Liver (tissue), 9 donors: ENCODE measurements around the gene TACC2. TPM values are rescaled to one million over a fixed set of nuclear protein-coding genes. Genes with fewer than 3 reads are reported as not detected.

Experiments
- DNase-seq: peaks from one replicate; pipeline ENCODE4 v3.0.0-alpha.2; 2017; ENCODE audit warnings: low spot score
- H3K27ac ChIP-seq, 2 donors: one replicate each; pipeline ENCODE4 v1.7.0; 2013; ENCODE audit warnings: inconsistent platforms in 2 of 2, low read length in 2 of 2, control low read depth in 1 of 2, low read depth in 1 of 2, mild to moderate bottlenecking in 1 of 2
- H3K27me3 ChIP-seq, 4 donors: one replicate each; pipeline versions ENCODE4 v1.6.1 to v1.7.0; 2013; ENCODE audit warnings: low read length in 3 of 4, inconsistent platforms in 1 of 4, mild to moderate bottlenecking in 1 of 4, moderate library complexity in 1 of 4; ENCODE audit not compliant: control insufficient read depth in 4 of 4, insufficient read depth in 4 of 4
- H3K36me3 ChIP-seq, 4 donors: one replicate each; pipeline versions ENCODE4 v1.6.1 to v1.7.0; 2013; ENCODE audit warnings: low read length in 3 of 4, mild to moderate bottlenecking in 3 of 4, low read depth in 1 of 4, moderate library complexity in 1 of 4; ENCODE audit not compliant: control insufficient read depth in 4 of 4, insufficient read depth in 3 of 4
- H3K4me1 ChIP-seq, 4 donors: one replicate each; pipeline versions ENCODE4 v1.6.1 to v1.7.0; 2013; ENCODE audit warnings: low read length in 3 of 4, mild to moderate bottlenecking in 3 of 4, moderate library complexity in 1 of 4; ENCODE audit not compliant: control insufficient read depth in 4 of 4, insufficient read depth in 4 of 4
- H3K4me3 ChIP-seq, 3 donors: one replicate each; pipeline versions ENCODE4 v1.6.1 to v1.7.0; 2013; ENCODE audit warnings: low read length in 3 of 3, control low read depth in 1 of 3, low read depth in 1 of 3, mild to moderate bottlenecking in 1 of 3
- H3K9ac ChIP-seq, 2 donors: one replicate each; pipeline ENCODE4 v1.7.0; 2013; ENCODE audit warnings: low read length in 2 of 2, mild to moderate bottlenecking in 2 of 2, moderate library complexity in 2 of 2, control low read depth in 1 of 2, low read depth in 1 of 2
- H3K9me3 ChIP-seq, 4 donors: one replicate each; pipeline versions ENCODE4 v1.6.1 to v1.7.0; 2013; ENCODE audit warnings: low read length in 3 of 4; ENCODE audit not compliant: control insufficient read depth in 4 of 4
- FOXA1 ChIP-seq: IDR thresholded peaks from 2 replicates; pipeline ENCODE4 v1.6.1; 2016; ENCODE audit warnings: antibody characterized with exemption
- FOXA2 ChIP-seq: IDR thresholded peaks from 2 replicates; pipeline ENCODE4 v1.6.1; 2016; ENCODE audit warnings: antibody characterized with exemption
- GABPA ChIP-seq, 2 donors: IDR thresholded peaks in 1 of 2; conservative IDR thresholded peaks in 1 of 2; 2 replicates each; pipeline ENCODE4 v1.6.1; 2016; ENCODE audit warnings: antibody characterized with exemption in 2 of 2, mild to moderate bottlenecking in 1 of 2, moderate library complexity in 1 of 2
- HNF4A ChIP-seq, 2 donors: conservative IDR thresholded peaks; 2 replicates each; pipeline ENCODE4 v1.6.1; 2016; ENCODE audit warnings: antibody characterized with exemption in 2 of 2, mild to moderate bottlenecking in 2 of 2
- NR2F2 ChIP-seq: IDR thresholded peaks from 2 replicates; pipeline ENCODE4 v1.6.1; 2016; ENCODE audit warnings: antibody characterized with exemption
- RAD21 ChIP-seq, 2 donors: IDR thresholded peaks; 2 replicates each; pipeline ENCODE4 v1.6.1; 2016; ENCODE audit warnings: antibody characterized with exemption in 2 of 2, mild to moderate bottlenecking in 2 of 2
- RXRA ChIP-seq, 2 donors: IDR thresholded peaks; 2 replicates each; pipeline ENCODE4 v1.6.1; 2017 to 2018; ENCODE audit warnings: antibody characterized with exemption in 2 of 2, mild to moderate bottlenecking in 1 of 2
- SP1 ChIP-seq: IDR thresholded peaks from 2 replicates; pipeline ENCODE4 v1.6.1; 2018; ENCODE audit warnings: antibody characterized with exemption, mild to moderate bottlenecking
- TAF1 ChIP-seq: conservative IDR thresholded peaks from 2 replicates; pipeline ENCODE4 v1.6.1; 2016; ENCODE audit warnings: antibody characterized with exemption, mild to moderate bottlenecking
- YY1 ChIP-seq: IDR thresholded peaks from 2 replicates; pipeline ENCODE4 v1.6.1; 2016; ENCODE audit warnings: antibody characterized with exemption, mild to moderate bottlenecking
- WGBS: extraction: QIAGEN DNeasy Blood & Tissue Kit; methylation state at CpG from one replicate; pipeline ENCODE4 v1.1.7; 2013; 5-methylcytosine and 5-hydroxymethylcytosine counted together
- polyA plus RNA-seq, 2 donors: library from polyadenylated mRNA; stranded (reverse) in 1 of 2; unstranded in 1 of 2; fragments of 200-250 nt in 1 of 2; fragments of >200 nt in 1 of 2; fragmentation: Nextera tagmentation in 1 of 2; extraction: Ambion mirVana in 1 of 2; gene quantifications; one replicate each; pipeline versions ENCODE4 v1.2.1 to v1.2.3, GENCODE V29; 2013 to 2015
- total RNA-seq, 2 donors: library from RNA; depleted of rRNA; stranded (reverse); fragments of >200 nt; gene quantifications; one replicate each; pipeline ENCODE4 v1.2.3, GENCODE V29; 2014
- TF ChIP-seq, protein P1 (sequence below): IDR thresholded peaks from 2 replicates; pipeline ENCODE4 v1.6.1; 2016; ENCODE audit warnings: antibody characterized with exemption, mild to moderate bottlenecking
- TF ChIP-seq, protein P2 (sequence below): fragments of 150-350 bp; IDR thresholded peaks from 2 replicates; pipeline ENCODE4 v1.5.1; 2017; ENCODE audit warnings: improper control_type of control experiment, low read depth, low read length; ENCODE audit not compliant: missing input control
- TF ChIP-seq, protein P3 (sequence below): IDR thresholded peaks from 2 replicates; pipeline ENCODE4 v1.6.1; 2016; ENCODE audit warnings: antibody characterized with exemption
- TF ChIP-seq, protein P4 (sequence below): IDR thresholded peaks from 2 replicates; pipeline ENCODE4 v1.6.1; 2016; ENCODE audit warnings: antibody characterized with exemption
- TF ChIP-seq, protein P5 (sequence below): IDR thresholded peaks from 2 replicates; pipeline ENCODE4 v1.6.1; 2016; ENCODE audit warnings: antibody characterized with exemption
- donor health status: healthy.
- donor health status: healthy.
- donor health status: healthy.
- donor health status: healthy.
- donor health status: healthy.

TACC2 gene
- total and polyA plus RNA-seq, 4 donors: 1.5 to 9.1 (median 7.8) TPM

DNA sequence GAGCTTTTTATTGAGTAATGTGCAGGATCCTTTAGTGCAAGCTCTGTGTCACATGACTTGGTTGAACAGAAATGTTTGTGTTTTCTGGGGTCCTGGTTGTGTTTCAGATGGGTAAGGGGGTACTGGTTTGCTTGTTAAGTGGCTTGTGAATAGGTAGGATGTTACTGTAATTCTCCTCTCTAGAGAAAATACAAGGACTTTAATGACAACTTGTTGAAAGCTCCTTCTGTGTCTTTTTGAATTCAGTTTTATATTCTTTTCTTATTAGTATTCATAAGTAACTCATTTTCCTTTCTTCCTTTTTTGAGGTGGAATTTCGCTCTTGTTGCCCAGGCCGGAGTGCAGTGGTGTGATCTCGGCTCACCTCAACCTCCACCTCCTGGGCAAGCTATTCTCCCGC, 196.7 kb downstream of the TACC2 start:
- peaks cover 0 to 2% (median 0%) of the 10 kb centered on the region in 4 donors for H3K4me1 ChIP-seq
- WGBS: 96% methylated on average over 4 of the region's 4 CpGs
- no peak overlapping the region for H3K27ac ChIP-seq
- H3K9me3 ChIP-seq: no peaks in the 10 kb centered on the region
- H3K4me3 ChIP-seq: no peak overlapping the region
- no peak for DNase-seq
- H3K27me3 ChIP-seq: no peaks in the 10 kb centered on the region
- TF ChIP-seq GABPA (IDR thresholded peaks at IDR 0.05 in 1 of 2, conservative IDR thresholded peaks at IDR 0.05 in 1 of 2) (no peak), HNF4A (conservative IDR thresholded peaks at IDR 0.05) (no peak), FOXA2 (no peak), RAD21 (IDR thresholded peaks at IDR 0.05) (no peak), RXRA (IDR thresholded peaks at IDR 0.05) (no peak), FOXA1 (no peak), YY1 (no peak)
- TF ChIP-seq, protein P1, sequence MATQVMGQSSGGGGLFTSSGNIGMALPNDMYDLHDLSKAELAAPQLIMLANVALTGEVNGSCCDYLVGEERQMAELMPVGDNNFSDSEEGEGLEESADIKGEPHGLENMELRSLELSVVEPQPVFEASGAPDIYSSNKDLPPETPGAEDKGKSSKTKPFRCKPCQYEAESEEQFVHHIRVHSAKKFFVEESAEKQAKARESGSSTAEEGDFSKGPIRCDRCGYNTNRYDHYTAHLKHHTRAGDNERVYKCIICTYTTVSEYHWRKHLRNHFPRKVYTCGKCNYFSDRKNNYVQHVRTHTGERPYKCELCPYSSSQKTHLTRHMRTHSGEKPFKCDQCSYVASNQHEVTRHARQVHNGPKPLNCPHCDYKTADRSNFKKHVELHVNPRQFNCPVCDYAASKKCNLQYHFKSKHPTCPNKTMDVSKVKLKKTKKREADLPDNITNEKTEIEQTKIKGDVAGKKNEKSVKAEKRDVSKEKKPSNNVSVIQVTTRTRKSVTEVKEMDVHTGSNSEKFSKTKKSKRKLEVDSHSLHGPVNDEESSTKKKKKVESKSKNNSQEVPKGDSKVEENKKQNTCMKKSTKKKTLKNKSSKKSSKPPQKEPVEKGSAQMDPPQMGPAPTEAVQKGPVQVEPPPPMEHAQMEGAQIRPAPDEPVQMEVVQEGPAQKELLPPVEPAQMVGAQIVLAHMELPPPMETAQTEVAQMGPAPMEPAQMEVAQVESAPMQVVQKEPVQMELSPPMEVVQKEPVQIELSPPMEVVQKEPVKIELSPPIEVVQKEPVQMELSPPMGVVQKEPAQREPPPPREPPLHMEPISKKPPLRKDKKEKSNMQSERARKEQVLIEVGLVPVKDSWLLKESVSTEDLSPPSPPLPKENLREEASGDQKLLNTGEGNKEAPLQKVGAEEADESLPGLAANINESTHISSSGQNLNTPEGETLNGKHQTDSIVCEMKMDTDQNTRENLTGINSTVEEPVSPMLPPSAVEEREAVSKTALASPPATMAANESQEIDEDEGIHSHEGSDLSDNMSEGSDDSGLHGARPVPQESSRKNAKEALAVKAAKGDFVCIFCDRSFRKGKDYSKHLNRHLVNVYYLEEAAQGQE: no peak
- TF ChIP-seq, protein P2, sequence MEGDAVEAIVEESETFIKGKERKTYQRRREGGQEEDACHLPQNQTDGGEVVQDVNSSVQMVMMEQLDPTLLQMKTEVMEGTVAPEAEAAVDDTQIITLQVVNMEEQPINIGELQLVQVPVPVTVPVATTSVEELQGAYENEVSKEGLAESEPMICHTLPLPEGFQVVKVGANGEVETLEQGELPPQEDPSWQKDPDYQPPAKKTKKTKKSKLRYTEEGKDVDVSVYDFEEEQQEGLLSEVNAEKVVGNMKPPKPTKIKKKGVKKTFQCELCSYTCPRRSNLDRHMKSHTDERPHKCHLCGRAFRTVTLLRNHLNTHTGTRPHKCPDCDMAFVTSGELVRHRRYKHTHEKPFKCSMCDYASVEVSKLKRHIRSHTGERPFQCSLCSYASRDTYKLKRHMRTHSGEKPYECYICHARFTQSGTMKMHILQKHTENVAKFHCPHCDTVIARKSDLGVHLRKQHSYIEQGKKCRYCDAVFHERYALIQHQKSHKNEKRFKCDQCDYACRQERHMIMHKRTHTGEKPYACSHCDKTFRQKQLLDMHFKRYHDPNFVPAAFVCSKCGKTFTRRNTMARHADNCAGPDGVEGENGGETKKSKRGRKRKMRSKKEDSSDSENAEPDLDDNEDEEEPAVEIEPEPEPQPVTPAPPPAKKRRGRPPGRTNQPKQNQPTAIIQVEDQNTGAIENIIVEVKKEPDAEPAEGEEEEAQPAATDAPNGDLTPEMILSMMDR: no peak
- TF ChIP-seq, protein P3, sequence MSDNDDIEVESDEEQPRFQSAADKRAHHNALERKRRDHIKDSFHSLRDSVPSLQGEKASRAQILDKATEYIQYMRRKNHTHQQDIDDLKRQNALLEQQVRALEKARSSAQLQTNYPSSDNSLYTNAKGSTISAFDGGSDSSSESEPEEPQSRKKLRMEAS: no peak
- peaks cover 0 to 2% (median 0%) of the 10 kb centered on the region in 4 donors for H3K36me3 ChIP-seq
- no peak overlapping the region for H3K9ac ChIP-seq

DNA sequence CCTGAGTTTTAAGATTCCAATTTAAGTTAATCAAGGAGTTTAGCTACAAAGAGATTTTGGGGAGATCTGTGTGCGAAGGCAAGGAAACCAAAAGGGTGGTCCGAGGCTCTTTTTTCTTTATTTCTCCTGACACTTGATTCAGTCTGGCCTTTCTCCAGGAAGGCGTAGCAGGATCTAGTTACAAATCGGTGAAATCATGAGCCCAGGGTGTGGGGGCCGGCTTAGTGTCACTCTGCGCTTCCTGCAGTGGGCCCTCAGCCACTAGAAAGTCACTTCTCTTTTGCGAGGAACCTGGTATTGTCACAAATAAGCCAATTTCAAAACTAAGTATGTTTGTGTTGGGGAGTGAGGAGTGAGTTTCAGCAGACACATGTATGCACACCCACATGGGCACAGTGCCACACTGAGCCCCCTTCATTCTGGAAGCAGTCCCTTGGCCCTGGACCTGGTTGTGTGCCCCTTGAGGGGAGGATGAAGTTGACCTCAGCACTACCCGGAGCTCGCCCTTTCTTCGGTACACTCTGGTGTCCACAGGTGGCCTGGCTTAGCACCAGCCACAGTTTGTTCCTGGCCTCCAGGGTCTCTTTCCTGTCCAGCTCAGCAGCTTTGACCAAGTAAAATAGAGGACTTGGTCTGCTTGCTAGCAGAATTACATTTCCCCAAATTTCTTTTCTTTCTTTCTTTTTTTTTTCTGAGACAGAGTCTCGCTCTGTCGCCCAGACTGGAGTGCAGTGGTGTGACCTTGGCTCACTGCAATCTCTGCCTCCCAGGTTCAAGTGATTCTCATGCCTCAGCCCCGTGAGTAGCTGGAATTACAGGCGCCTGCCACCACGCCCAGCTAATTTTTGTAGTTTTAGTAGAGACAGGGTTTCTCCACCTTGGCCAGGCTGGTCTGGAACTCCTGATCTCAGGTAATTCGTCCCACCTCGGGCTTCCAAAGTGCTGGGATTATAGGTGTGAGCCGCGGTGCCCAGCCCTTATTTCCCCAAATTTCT, 198.2 kb downstream of the TACC2 start:
- Histone ChIP-seq H3K4me3 (no peak overlapping the region), H3K4me1 (peaks cover 0 to 2% (median 0%) of the 10 kb centered on the region in 4 donors), H3K36me3 (peaks cover 0 to 2% (median 0%) of the 10 kb centered on the region in 4 donors), H3K27me3 (no peaks in the 10 kb centered on the region), H3K9ac (no peak overlapping the region), H3K9me3 (no peaks in the 10 kb centered on the region), H3K27ac (no peak overlapping the region)
- 88% methylated on average over 19 of the region's 19 CpGs for WGBS
- no peak for DNase-seq
- TF ChIP-seq, protein P2: no peak
- TF ChIP-seq RAD21 (IDR thresholded peaks at IDR 0.05) (no peak), FOXA1 (no peak), TAF1 (no peak), SP1 (no peak), NR2F2 (no peak), FOXA2 (no peak), GABPA (IDR thresholded peaks at IDR 0.05 in 1 of 2, conservative IDR thresholded peaks at IDR 0.05 in 1 of 2) (no peak), YY1 (no peak)
- TF ChIP-seq, protein P4, sequence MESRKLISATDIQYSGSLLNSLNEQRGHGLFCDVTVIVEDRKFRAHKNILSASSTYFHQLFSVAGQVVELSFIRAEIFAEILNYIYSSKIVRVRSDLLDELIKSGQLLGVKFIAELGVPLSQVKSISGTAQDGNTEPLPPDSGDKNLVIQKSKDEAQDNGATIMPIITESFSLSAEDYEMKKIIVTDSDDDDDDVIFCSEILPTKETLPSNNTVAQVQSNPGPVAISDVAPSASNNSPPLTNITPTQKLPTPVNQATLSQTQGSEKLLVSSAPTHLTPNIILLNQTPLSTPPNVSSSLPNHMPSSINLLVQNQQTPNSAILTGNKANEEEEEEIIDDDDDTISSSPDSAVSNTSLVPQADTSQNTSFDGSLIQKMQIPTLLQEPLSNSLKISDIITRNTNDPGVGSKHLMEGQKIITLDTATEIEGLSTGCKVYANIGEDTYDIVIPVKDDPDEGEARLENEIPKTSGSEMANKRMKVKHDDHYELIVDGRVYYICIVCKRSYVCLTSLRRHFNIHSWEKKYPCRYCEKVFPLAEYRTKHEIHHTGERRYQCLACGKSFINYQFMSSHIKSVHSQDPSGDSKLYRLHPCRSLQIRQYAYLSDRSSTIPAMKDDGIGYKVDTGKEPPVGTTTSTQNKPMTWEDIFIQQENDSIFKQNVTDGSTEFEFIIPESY: no peak
- TF ChIP-seq, protein P5, sequence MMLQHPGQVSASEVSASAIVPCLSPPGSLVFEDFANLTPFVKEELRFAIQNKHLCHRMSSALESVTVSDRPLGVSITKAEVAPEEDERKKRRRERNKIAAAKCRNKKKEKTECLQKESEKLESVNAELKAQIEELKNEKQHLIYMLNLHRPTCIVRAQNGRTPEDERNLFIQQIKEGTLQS: no peak
- TF ChIP-seq, protein P1: no peak
